ENCODE results near the gene FABP3. TPM values are rescaled to one million over a fixed set of nuclear protein-coding genes. Genes with fewer than 3 reads are reported as not detected.

FABP3 gene
- total and polyA plus RNA-seq, 2 of the 13 experiments (the other 11 are each of a cell fraction or from before 2014, with no cell fraction given), result 0.21 to 0.24 TPM

DNA sequence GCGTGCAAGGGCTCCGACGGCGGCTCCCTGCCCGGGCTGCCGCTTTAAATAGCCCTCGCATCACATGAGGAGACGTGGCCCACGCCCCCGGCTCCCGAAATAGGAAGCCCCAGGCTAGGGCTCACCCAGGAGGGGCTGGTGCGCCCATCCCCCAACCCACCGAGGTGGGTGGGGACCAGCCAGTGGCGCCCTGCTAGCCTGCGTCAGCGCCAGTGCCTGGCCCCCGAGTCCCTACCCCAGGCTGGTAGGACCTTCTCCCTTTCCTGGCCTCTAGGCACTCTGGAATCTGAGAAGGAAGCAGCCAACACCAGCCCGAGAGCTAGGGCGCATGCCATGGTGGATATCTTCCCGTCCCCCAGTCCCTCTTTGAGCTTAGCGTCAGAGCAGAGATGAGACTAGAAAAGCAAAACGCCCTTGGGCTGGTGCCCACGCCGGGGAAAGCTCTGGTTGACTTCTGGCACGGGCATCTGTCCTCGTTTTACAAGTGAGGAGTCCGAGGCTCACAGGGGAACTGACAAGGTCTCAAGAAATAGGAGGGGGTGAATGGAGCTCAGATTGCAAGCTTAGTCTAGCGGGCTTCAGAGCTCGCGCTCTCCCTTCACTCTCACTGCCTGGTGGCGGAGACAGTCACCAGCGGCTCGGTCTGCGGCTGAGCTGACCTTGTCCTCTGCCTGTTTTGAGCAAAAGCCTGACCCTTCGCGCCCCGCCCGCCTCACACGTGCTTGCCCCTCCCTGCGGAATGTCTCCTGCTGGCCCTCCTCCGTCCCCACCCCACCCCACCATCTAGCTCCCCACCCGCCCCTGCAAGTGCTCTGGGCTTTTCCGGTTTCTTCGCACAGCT lies at the start of gene FABP3 (continued):
- TF ChIP-seq, protein P1, sequence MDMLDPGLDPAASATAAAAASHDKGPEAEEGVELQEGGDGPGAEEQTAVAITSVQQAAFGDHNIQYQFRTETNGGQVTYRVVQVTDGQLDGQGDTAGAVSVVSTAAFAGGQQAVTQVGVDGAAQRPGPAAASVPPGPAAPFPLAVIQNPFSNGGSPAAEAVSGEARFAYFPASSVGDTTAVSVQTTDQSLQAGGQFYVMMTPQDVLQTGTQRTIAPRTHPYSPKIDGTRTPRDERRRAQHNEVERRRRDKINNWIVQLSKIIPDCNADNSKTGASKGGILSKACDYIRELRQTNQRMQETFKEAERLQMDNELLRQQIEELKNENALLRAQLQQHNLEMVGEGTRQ (IDR thresholded peaks at IDR 0.05; ENCODE audit: low read depth, low read length), result no peak
- TF ChIP-seq, protein P1 (CRISPR knock-in tag; IDR thresholded peaks at IDR 0.05; ENCODE audit: borderline replicate concordance), result no peak
- TF ChIP-seq ZNF33A (CRISPR knock-in tag; IDR thresholded peaks at IDR 0.05; ENCODE audit: borderline replicate concordance), result no peak
- TF ChIP-seq PTBP1 (IDR thresholded peaks at IDR 0.05; ENCODE audit: low read depth, low read length, poor library complexity, severe bottlenecking), result no peak
- TF ChIP-seq CENPX (CRISPR knock-in tag; IDR thresholded peaks at IDR 0.05), result no peak
- no peak for TF ChIP-seq ZNF644 (CRISPR knock-in tag; IDR thresholded peaks at IDR 0.05; ENCODE audit: low read depth)
- no peak for TF ChIP-seq GPN1 (CRISPR knock-in tag; IDR thresholded peaks at IDR 0.05; ENCODE audit: borderline replicate concordance)
- no peak for TF ChIP-seq CREM (IDR thresholded peaks at IDR 0.05)
- TF ChIP-seq CREM (CRISPR knock-in tag; IDR thresholded peaks at IDR 0.05), result no peak
- TF ChIP-seq, protein P2, sequence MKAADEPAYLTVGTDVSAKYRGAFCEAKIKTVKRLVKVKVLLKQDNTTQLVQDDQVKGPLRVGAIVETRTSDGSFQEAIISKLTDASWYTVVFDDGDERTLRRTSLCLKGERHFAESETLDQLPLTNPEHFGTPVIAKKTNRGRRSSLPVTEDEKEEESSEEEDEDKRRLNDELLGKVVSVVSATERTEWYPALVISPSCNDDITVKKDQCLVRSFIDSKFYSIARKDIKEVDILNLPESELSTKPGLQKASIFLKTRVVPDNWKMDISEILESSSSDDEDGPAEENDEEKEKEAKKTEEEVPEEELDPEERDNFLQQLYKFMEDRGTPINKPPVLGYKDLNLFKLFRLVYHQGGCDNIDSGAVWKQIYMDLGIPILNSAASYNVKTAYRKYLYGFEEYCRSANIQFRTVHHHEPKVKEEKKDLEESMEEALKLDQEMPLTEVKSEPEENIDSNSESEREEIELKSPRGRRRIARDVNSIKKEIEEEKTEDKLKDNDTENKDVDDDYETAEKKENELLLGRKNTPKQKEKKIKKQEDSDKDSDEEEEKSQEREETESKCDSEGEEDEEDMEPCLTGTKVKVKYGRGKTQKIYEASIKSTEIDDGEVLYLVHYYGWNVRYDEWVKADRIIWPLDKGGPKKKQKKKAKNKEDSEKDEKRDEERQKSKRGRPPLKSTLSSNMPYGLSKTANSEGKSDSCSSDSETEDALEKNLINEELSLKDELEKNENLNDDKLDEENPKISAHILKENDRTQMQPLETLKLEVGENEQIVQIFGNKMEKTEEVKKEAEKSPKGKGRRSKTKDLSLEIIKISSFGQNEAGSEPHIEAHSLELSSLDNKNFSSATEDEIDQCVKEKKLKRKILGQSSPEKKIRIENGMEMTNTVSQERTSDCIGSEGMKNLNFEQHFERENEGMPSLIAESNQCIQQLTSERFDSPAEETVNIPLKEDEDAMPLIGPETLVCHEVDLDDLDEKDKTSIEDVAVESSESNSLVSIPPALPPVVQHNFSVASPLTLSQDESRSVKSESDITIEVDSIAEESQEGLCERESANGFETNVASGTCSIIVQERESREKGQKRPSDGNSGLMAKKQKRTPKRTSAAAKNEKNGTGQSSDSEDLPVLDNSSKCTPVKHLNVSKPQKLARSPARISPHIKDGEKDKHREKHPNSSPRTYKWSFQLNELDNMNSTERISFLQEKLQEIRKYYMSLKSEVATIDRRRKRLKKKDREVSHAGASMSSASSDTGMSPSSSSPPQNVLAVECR (CRISPR knock-in tag; IDR thresholded peaks at IDR 0.05; ENCODE audit: borderline replicate concordance), result peak; percentile 19; the same call in 1 of the 2 replicates
- no peak; the same call in 1 of the 2 replicates for TF ChIP-seq ZNF83 (CRISPR knock-in tag; IDR thresholded peaks at IDR 0.05; ENCODE audit: borderline replicate concordance)
- TF ChIP-seq ZNF10 (CRISPR knock-in tag; IDR thresholded peaks at IDR 0.05; ENCODE audit: borderline replicate concordance, low read depth), result no peak
- TF ChIP-seq PITX1 (CRISPR knock-in tag; IDR thresholded peaks at IDR 0.05), result peak; percentile 37; the same call in 1 of the 2 replicates
- TF ChIP-seq HIVEP1 (CRISPR knock-in tag; IDR thresholded peaks at IDR 0.05), result peak; percentile 29; the same call in 1 of the 2 replicates
- TF ChIP-seq, protein P3, sequence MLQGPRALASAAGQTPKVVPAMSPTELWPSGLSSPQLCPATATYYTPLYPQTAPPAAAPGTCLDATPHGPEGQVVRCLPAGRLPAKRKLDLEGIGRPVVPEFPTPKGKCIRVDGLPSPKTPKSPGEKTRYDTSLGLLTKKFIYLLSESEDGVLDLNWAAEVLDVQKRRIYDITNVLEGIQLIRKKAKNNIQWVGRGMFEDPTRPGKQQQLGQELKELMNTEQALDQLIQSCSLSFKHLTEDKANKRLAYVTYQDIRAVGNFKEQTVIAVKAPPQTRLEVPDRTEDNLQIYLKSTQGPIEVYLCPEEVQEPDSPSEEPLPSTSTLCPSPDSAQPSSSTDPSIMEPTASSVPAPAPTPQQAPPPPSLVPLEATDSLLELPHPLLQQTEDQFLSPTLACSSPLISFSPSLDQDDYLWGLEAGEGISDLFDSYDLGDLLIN (CRISPR knock-in tag; IDR thresholded peaks at IDR 0.05; ENCODE audit: borderline replicate concordance), result no peak
- TF ChIP-seq FOXM1 (CRISPR knock-in tag; IDR thresholded peaks at IDR 0.05), result no peak
- no peak for TF ChIP-seq ZNF768 (CRISPR knock-in tag; IDR thresholded peaks at IDR 0.05)
- TF ChIP-seq ZMYM2 (CRISPR knock-in tag; IDR thresholded peaks at IDR 0.05), result no peak
